HG03354 (cell line): ENCODE results near the gene COX4I2.

Source experiments
- ATAC-seq: cut with Tn5 transposase; IDR thresholded peaks from one replicate; pipeline ENCODE4 v1.9.1; 2021; ENCODE audit warnings: mild to moderate bottlenecking; ENCODE audit not compliant: unreplicated experiment, poor library complexity, severe bottlenecking

Gene COX4I2

GRCh38 chr20:31673943-31674463, 36.3 kb downstream of the COX4I2 start:
- ATAC-seq: no peak

GRCh38 chr20:31674895-31675827, 37.4 kb downstream of the COX4I2 start:
- peak; percentile 71 for ATAC-seq

GRCh38 chr20:31675828-31676608, 38.3 kb downstream of the COX4I2 start:
- ATAC-seq: peak; percentile 60

DNA sequence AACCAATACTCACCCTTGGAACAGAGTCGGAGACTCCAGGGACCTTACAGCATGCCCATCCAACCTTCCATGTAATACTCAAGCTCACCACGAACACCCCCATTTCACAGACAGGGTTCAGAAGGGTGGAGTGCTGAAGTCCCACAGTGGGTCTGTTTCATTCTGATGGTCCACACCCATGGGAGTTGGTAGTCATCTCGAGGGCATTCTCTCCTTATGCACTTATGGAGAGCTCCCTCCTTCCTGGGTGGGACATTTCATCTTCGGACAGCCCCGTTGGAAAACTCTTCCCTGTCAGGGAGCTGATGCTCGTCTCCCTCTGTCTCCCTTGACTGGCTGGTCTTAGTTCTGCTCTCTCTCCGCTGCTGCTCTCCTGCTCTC, 38.9 kb downstream of the COX4I2 start:
- ATAC-seq: no peak

DNA sequence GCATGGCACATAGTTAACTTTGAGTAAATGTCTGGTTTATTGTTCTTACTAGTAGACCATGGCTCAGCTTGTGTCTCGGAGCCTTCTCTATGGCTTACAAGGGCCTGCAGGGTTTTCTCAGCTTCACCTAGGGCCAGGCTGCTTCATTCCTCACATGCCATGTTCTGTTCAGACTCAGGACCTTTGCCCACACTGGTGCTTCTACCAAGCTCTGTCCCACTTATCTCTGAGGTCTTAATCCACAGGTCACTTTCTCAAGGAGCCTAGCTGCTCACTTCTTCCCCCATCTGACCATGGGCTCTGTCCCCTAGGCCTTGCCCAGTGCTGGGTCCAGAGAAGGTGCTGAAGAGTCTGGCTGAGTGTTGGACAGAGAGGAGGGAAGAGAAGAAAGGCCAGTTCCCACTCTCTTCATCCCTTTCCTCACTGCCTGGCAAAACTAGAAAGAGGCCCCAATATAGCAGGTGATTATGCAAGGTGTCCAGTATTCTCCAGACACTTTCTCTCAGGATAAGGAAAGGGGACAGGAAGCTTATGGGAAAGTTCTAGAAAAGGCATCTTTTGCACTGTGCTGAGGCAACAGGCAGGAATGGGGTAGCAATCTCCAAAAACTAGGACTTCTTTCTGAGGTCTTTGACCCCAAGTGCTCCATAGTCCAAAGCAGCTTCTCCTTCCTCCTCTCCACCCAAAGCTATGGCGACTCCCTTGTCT, 40.0 kb downstream of the COX4I2 start:
- no peak for ATAC-seq

GRCh38 chr20:31678389-31679356, 41.0 kb downstream of the COX4I2 start:
- no peak for ATAC-seq

- ATAC-seq: no peak
Observed at GRCh38 chr20:31679357-31680285, 41.9 kb downstream of the COX4I2 start.

- ATAC-seq: no peak
Observed at GRCh38 chr20:31680286-31681127, 42.8 kb downstream of the COX4I2 start.

- no peak for ATAC-seq
Observed at GRCh38 chr20:31681128-31681727, 43.5 kb downstream of the COX4I2 start.

GRCh38 chr20:31681769-31682168, 44.1 kb downstream of the COX4I2 start:
- ATAC-seq: no peak

GRCh38 chr20:31682352-31682751, 44.6 kb downstream of the COX4I2 start:
- no peak for ATAC-seq

- ATAC-seq: no peak
Observed at GRCh38 chr20:31682927-31683326, 45.2 kb downstream of the COX4I2 start.

- ATAC-seq: no peak
Observed at GRCh38 chr20:31684153-31685015, 46.7 kb downstream of the COX4I2 start.

GRCh38 chr20:31685853-31686643, 48.3 kb downstream of the COX4I2 start:
- ATAC-seq: no peak

DNA sequence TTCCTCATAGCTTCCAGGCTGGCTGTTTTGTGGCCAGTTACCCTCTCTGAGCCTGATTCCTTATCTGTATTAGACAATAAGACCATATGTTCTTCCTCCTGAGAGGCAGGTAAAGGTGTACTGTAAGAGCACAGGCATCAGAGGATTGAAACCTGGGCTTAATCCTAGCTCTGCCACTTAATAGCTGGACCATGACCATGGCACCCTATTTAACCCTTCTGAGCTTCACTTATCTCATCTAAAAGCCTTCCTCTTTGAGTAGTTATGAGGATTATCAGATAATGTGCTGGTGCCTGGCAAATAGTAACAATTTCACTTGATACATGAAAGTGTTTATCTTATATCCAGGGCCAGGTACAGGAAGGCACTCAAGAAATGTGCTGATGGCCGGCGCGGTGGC, 50.1 kb downstream of the COX4I2 start:
- ATAC-seq: no peak
